ENCODE measurements around the gene PBX2. TPM values are rescaled to one million over a fixed set of nuclear protein-coding genes. Genes with fewer than 3 reads are reported as not detected.
"Not testable (repeated sequence)": the region's sequence is repeated elsewhere in the genome, so short reads cannot be mapped to it uniquely, and the experiment has no call there.

PBX2 gene
- total and polyA plus RNA-seq, 2 donors = 28.1 to 76.9 TPM

GRCh38 chr6:32220021-32220420, 30.0 kb upstream of the PBX2 start:
- H3K4me3 ChIP-seq (ENCODE audit: low read length in 2 of 2) = no peak overlapping the region
- no peak for DNase-seq (ENCODE audit: low read depth in 6 of 9, low spot score in 9 of 9)
- peaks cover 5 to 15% of the 10 kb centered on the region in 2 donors for H3K4me1 ChIP-seq (ENCODE audit: control insufficient read depth in 2 of 2, insufficient read depth in 2 of 2, low read length in 2 of 2)
- H3K27ac ChIP-seq (ENCODE audit: low read depth in 1 of 2, low read length in 1 of 2) = no peak overlapping the region
- H3K27me3 ChIP-seq (ENCODE audit: control insufficient read depth in 2 of 2, insufficient read depth in 1 of 2, low read length in 1 of 2) = no peaks in the 10 kb centered on the region
- no peaks in the 10 kb centered on the region for H3K9me3 ChIP-seq (ENCODE audit: control insufficient read depth in 2 of 2, insufficient read depth in 1 of 2, low read length in 1 of 2)
- H3K36me3 ChIP-seq (ENCODE audit: control insufficient read depth in 2 of 2, insufficient read depth in 2 of 2, low read length in 1 of 2) = no peaks in the 10 kb centered on the region
- 94% methylated on average over 4 of the region's 4 CpGs for WGBS

- no peaks in the 10 kb centered on the region for H3K27me3 ChIP-seq (ENCODE audit: control insufficient read depth in 2 of 2, insufficient read depth in 1 of 2, low read length in 1 of 2)
- H3K4me3 ChIP-seq (ENCODE audit: low read length in 2 of 2) = no peak overlapping the region
- H3K9me3 ChIP-seq (ENCODE audit: control insufficient read depth in 2 of 2, insufficient read depth in 1 of 2, low read length in 1 of 2) = no peaks in the 10 kb centered on the region
- no peaks in the 10 kb centered on the region for H3K36me3 ChIP-seq (ENCODE audit: control insufficient read depth in 2 of 2, insufficient read depth in 2 of 2, low read length in 1 of 2)
- DNase-seq (ENCODE audit: low read depth in 6 of 9, low spot score in 9 of 9) = no peak
- 81% methylated on average over 7 of the region's 7 CpGs for WGBS
- H3K27ac ChIP-seq (ENCODE audit: low read depth in 1 of 2, low read length in 1 of 2) = no peak overlapping the region
- peaks cover 5 to 31% of the 10 kb centered on the region in 2 donors for H3K4me1 ChIP-seq (ENCODE audit: control insufficient read depth in 2 of 2, insufficient read depth in 2 of 2, low read length in 2 of 2)
These were observed 28.2 kb upstream of the PBX2 start for GRCh38 chr6:32218167-32218566.

GRCh38 chr6:32216998-32217397, 27.0 kb upstream of the PBX2 start:
- H3K4me1 ChIP-seq (ENCODE audit: control insufficient read depth in 2 of 2, insufficient read depth in 2 of 2, low read length in 2 of 2) = peaks cover 0 to 20% of the 10 kb centered on the region in 2 donors
- H3K36me3 ChIP-seq (ENCODE audit: control insufficient read depth in 2 of 2, insufficient read depth in 2 of 2, low read length in 1 of 2) = no peaks in the 10 kb centered on the region
- no peaks in the 10 kb centered on the region for H3K27me3 ChIP-seq (ENCODE audit: control insufficient read depth in 2 of 2, insufficient read depth in 1 of 2, low read length in 1 of 2)
- WGBS = 97% methylated on average over 11 of the region's 11 CpGs
- DNase-seq (ENCODE audit: low read depth in 6 of 9, low spot score in 9 of 9) = no peak
- no peak overlapping the region for H3K27ac ChIP-seq (ENCODE audit: low read depth in 1 of 2, low read length in 1 of 2)
- no peaks in the 10 kb centered on the region for H3K9me3 ChIP-seq (ENCODE audit: control insufficient read depth in 2 of 2, insufficient read depth in 1 of 2, low read length in 1 of 2)
- H3K4me3 ChIP-seq (ENCODE audit: low read length in 2 of 2) = no peak overlapping the region

- H3K36me3 ChIP-seq (ENCODE audit: control insufficient read depth in 2 of 2, insufficient read depth in 2 of 2, low read length in 1 of 2) = no peaks in the 10 kb centered on the region
- WGBS = 92% methylated on average over 10 of the region's 10 CpGs
These were observed 26.3 kb upstream of the PBX2 start for GRCh38 chr6:32216285-32216684.

GRCh38 chr6:32215617-32216016, 25.6 kb upstream of the PBX2 start:
- H3K4me1 ChIP-seq (ENCODE audit: control insufficient read depth in 2 of 2, insufficient read depth in 2 of 2, low read length in 2 of 2) = peaks cover 0 to 17% of the 10 kb centered on the region in 2 donors
- H3K27ac ChIP-seq (ENCODE audit: low read depth in 1 of 2, low read length in 1 of 2) = no peak overlapping the region
- WGBS = 98% methylated on average over 4 of the region's 4 CpGs
- no peaks in the 10 kb centered on the region for H3K9me3 ChIP-seq (ENCODE audit: control insufficient read depth in 2 of 2, insufficient read depth in 1 of 2, low read length in 1 of 2)
- H3K36me3 ChIP-seq (ENCODE audit: control insufficient read depth in 2 of 2, insufficient read depth in 2 of 2, low read length in 1 of 2) = no peaks in the 10 kb centered on the region
- no peak for DNase-seq (ENCODE audit: low read depth in 6 of 9, low spot score in 9 of 9)
- no peaks in the 10 kb centered on the region for H3K27me3 ChIP-seq (ENCODE audit: control insufficient read depth in 2 of 2, insufficient read depth in 1 of 2, low read length in 1 of 2)
- no peak overlapping the region for H3K4me3 ChIP-seq (ENCODE audit: low read length in 2 of 2)

More at GRCh38 chr6:32216285-32216684, 26.3 kb upstream of the PBX2 start:
- peaks cover 0 to 17% of the 10 kb centered on the region in 2 donors for H3K4me1 ChIP-seq (ENCODE audit: control insufficient read depth in 2 of 2, insufficient read depth in 2 of 2, low read length in 2 of 2)
- H3K9me3 ChIP-seq (ENCODE audit: control insufficient read depth in 2 of 2, insufficient read depth in 1 of 2, low read length in 1 of 2) = no peaks in the 10 kb centered on the region
- no peak overlapping the region for H3K4me3 ChIP-seq (ENCODE audit: low read length in 2 of 2)
- no peak overlapping the region for H3K27ac ChIP-seq (ENCODE audit: low read depth in 1 of 2, low read length in 1 of 2)
- DNase-seq (ENCODE audit: low read depth in 6 of 9, low spot score in 9 of 9) = no peak
- H3K27me3 ChIP-seq (ENCODE audit: control insufficient read depth in 2 of 2, insufficient read depth in 1 of 2, low read length in 1 of 2) = no peaks in the 10 kb centered on the region

- Histone ChIP-seq H3K36me3 (ENCODE audit: control insufficient read depth in 2 of 2, insufficient read depth in 2 of 2, low read length in 1 of 2) (no peaks in the 10 kb centered on the region), H3K27ac (ENCODE audit: low read depth in 1 of 2, low read length in 1 of 2) (peak overlapping the region in 1 of 2 donors; percentile 61), H3K9me3 (ENCODE audit: control insufficient read depth in 2 of 2, insufficient read depth in 1 of 2, low read length in 1 of 2) (no peaks in the 10 kb centered on the region), H3K4me3 (ENCODE audit: low read length in 2 of 2) (no peak overlapping the region), H3K27me3 (ENCODE audit: control insufficient read depth in 2 of 2, insufficient read depth in 1 of 2, low read length in 1 of 2) (no peaks in the 10 kb centered on the region), H3K4me1 (ENCODE audit: control insufficient read depth in 2 of 2, insufficient read depth in 2 of 2, low read length in 2 of 2) (peaks cover 0 to 17% of the 10 kb centered on the region in 2 donors)
- 44% methylated on average over 3 of the region's 3 CpGs for WGBS
- peak in 1 of 9 donors; percentile 47 for DNase-seq (ENCODE audit: low read depth in 6 of 9, low spot score in 9 of 9)
These were observed 24.1 kb upstream of the PBX2 start for GRCh38 chr6:32214126-32214525.

GRCh38 chr6:32213649-32214048, 23.6 kb upstream of the PBX2 start:
- Histone ChIP-seq H3K4me1 (ENCODE audit: control insufficient read depth in 2 of 2, insufficient read depth in 2 of 2, low read length in 2 of 2) (peaks cover 0 to 17% of the 10 kb centered on the region in 2 donors), H3K9me3 (ENCODE audit: control insufficient read depth in 2 of 2, insufficient read depth in 1 of 2, low read length in 1 of 2) (no peaks in the 10 kb centered on the region), H3K36me3 (ENCODE audit: control insufficient read depth in 2 of 2, insufficient read depth in 2 of 2, low read length in 1 of 2) (no peaks in the 10 kb centered on the region), H3K27ac (ENCODE audit: low read depth in 1 of 2, low read length in 1 of 2) (no peak overlapping the region), H3K27me3 (ENCODE audit: control insufficient read depth in 2 of 2, insufficient read depth in 1 of 2, low read length in 1 of 2) (no peaks in the 10 kb centered on the region), H3K4me3 (ENCODE audit: low read length in 2 of 2) (no peak overlapping the region)
- no peak for DNase-seq (ENCODE audit: low read depth in 6 of 9, low spot score in 9 of 9)
- WGBS = 93% methylated on average over 6 of the region's 6 CpGs

GRCh38 chr6:32212076-32212760, 22.2 kb upstream of the PBX2 start:
- 85% methylated on average over 12 of the region's 12 CpGs for WGBS
- H3K4me3 ChIP-seq (ENCODE audit: low read length in 2 of 2) = no peak overlapping the region
- H3K4me1 ChIP-seq (ENCODE audit: control insufficient read depth in 2 of 2, insufficient read depth in 2 of 2, low read length in 2 of 2) = peaks cover 0 to 17% of the 10 kb centered on the region in 2 donors
- H3K27ac ChIP-seq (ENCODE audit: low read depth in 1 of 2, low read length in 1 of 2) = no peak overlapping the region
- no peaks in the 10 kb centered on the region for H3K36me3 ChIP-seq (ENCODE audit: control insufficient read depth in 2 of 2, insufficient read depth in 2 of 2, low read length in 1 of 2)
- DNase-seq (ENCODE audit: low read depth in 6 of 9, low spot score in 9 of 9) = no peak
- H3K9me3 ChIP-seq (ENCODE audit: control insufficient read depth in 2 of 2, insufficient read depth in 1 of 2, low read length in 1 of 2) = no peaks in the 10 kb centered on the region
- H3K27me3 ChIP-seq (ENCODE audit: control insufficient read depth in 2 of 2, insufficient read depth in 1 of 2, low read length in 1 of 2) = no peaks in the 10 kb centered on the region

GRCh38 chr6:32211432-32211831, 21.4 kb upstream of the PBX2 start:
- not testable (repeated sequence) for H3K4me3 ChIP-seq (ENCODE audit: low read length in 2 of 2); H3K27me3 ChIP-seq (ENCODE audit: control insufficient read depth in 2 of 2, insufficient read depth in 1 of 2, low read length in 1 of 2); H3K27ac ChIP-seq (ENCODE audit: low read depth in 1 of 2, low read length in 1 of 2); H3K9me3 ChIP-seq (ENCODE audit: control insufficient read depth in 2 of 2, insufficient read depth in 1 of 2, low read length in 1 of 2); DNase-seq (ENCODE audit: low read depth in 6 of 9, low spot score in 9 of 9); H3K36me3 ChIP-seq (ENCODE audit: control insufficient read depth in 2 of 2, insufficient read depth in 2 of 2, low read length in 1 of 2)
- WGBS = 92% methylated on average over 4 of the region's 4 CpGs
- H3K4me1 ChIP-seq (ENCODE audit: control insufficient read depth in 2 of 2, insufficient read depth in 2 of 2, low read length in 2 of 2) = peaks cover 0 to 17% of the 10 kb centered on the region in 2 donors

All from thymus (tissue), 11 donors.